ENCODE data around the gene ALPI.

GRCh38 chr2:232487385-232488096 lies 31.6 kb downstream of the ALPI start, which contains the start of gene ECEL1:
- TF ChIP-seq, protein P1, sequence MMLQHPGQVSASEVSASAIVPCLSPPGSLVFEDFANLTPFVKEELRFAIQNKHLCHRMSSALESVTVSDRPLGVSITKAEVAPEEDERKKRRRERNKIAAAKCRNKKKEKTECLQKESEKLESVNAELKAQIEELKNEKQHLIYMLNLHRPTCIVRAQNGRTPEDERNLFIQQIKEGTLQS (IDR thresholded peaks at IDR 0.05), result no peak
- TF ChIP-seq, protein P1 (CRISPR knock-in tag; conservative IDR thresholded peaks at IDR 0.05), result no peak
- TF ChIP-seq YY1 (IDR thresholded peaks at IDR 0.05; ENCODE audit: borderline replicate concordance in 1 of 3, control insufficient read depth in 1 of 3, extremely low read depth in 1 of 3, insufficient read depth in 3 of 3, insufficient read length in 1 of 3, insufficient replicate concordance in 2 of 3, low read depth in 1 of 3, low read length in 2 of 3) (no peak), ZZZ3 (IDR thresholded peaks at IDR 0.05) (no peak), DACH1 (IDR thresholded peaks at IDR 0.05; ENCODE audit: partially characterized antibody) (no peak), FOXP1 (CRISPR knock-in tag; IDR thresholded peaks at IDR 0.05) (no peak), MYNN (IDR thresholded peaks at IDR 0.05) (no peak), MYNN (CRISPR knock-in tag; IDR thresholded peaks at IDR 0.05) (no peak), POLR2A (conservative IDR thresholded peaks at IDR 0.05) (no peak), GABPA (tag; conservative IDR thresholded peaks at IDR 0.05; ENCODE audit: low read depth) (no peak), POLR2G (IDR thresholded peaks at IDR 0.05; ENCODE audit: low read depth, low read length) (no peak), MAFG (tag; conservative IDR thresholded peaks at IDR 0.05) (no peak), PKNOX1 (IDR thresholded peaks at IDR 0.05) (no peak), RFX5 (IDR thresholded peaks at IDR 0.05; ENCODE audit: low read depth, low read length) (no peak), CBFB (CRISPR knock-in tag; IDR thresholded peaks at IDR 0.05) (no peak)
- TF ChIP-seq, protein P2, sequence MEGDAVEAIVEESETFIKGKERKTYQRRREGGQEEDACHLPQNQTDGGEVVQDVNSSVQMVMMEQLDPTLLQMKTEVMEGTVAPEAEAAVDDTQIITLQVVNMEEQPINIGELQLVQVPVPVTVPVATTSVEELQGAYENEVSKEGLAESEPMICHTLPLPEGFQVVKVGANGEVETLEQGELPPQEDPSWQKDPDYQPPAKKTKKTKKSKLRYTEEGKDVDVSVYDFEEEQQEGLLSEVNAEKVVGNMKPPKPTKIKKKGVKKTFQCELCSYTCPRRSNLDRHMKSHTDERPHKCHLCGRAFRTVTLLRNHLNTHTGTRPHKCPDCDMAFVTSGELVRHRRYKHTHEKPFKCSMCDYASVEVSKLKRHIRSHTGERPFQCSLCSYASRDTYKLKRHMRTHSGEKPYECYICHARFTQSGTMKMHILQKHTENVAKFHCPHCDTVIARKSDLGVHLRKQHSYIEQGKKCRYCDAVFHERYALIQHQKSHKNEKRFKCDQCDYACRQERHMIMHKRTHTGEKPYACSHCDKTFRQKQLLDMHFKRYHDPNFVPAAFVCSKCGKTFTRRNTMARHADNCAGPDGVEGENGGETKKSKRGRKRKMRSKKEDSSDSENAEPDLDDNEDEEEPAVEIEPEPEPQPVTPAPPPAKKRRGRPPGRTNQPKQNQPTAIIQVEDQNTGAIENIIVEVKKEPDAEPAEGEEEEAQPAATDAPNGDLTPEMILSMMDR (IDR thresholded peaks at IDR 0.05 in 2 of 3, conservative IDR thresholded peaks at IDR 0.05 in 1 of 3; ENCODE audit: insufficient read depth in 2 of 3, low read depth in 1 of 3, low read length in 3 of 3), result no peak

All from K562 (cell line).